ENCODE results near the gene MEOX2.

GRCh38 chr7:15650787-15651186 lies 35.7 kb downstream of the MEOX2 start:
- TF ChIP-seq EZH2 (IDR thresholded peaks at IDR 0.05; ENCODE audit: low read depth, low read length, severe bottlenecking) = no peak
- no peak for TF ChIP-seq CTCF (IDR thresholded peaks at IDR 0.05; ENCODE audit: control extremely low read depth in 1 of 3, insufficient read depth in 1 of 3, low read depth in 1 of 3, low read length in 3 of 3)
- TF ChIP-seq JUND (IDR thresholded peaks at IDR 0.05; ENCODE audit: low read length) = no peak
- TF ChIP-seq ZNF274 (IDR thresholded peaks at IDR 0.05; ENCODE audit: borderline replicate concordance, extremely low read depth, low read length) = no peak
- TF ChIP-seq POLR2AphosphoS5 (IDR thresholded peaks at IDR 0.05; ENCODE audit: low read depth, low read length) = no peak
- no peak for TF ChIP-seq SP2 (IDR thresholded peaks at IDR 0.05; ENCODE audit: low read length)

Data from H1 (cell line).